H1 (cell line): ENCODE results near the gene CACNA1C. TPM values are rescaled to one million over a fixed set of nuclear protein-coding genes. Genes with fewer than 3 reads are reported as not detected.

Experiments used
- CTCF ChIA-PET: fragments of 300-600 bp; sonication (Branson Sonifier 250); formaldehyde crosslinking; loops from one replicate; lab custom pipeline; 2021; ENCODE audit not compliant: partially characterized antibody; lab: Charles Lee
- POLR2A ChIA-PET: fragments of 300-600 bp; sonication (Branson Sonifier 250); formaldehyde crosslinking; loops from one replicate; lab custom pipeline; 2021; ENCODE audit warnings: inconsistent platforms; ENCODE audit not compliant: partially characterized antibody; lab: Charles Lee
- DNase-seq, 2 experiments: peaks; one replicate each; pipeline versions ENCODE4 v3.0.0 to v3.0.0-alpha.2; 2010 to 2022; ENCODE audit warnings: low spot score in 2 of 2, low read depth in 1 of 2, mixed read lengths in 1 of 2
- FAIRE-seq: peaks from 2 replicates; lab custom pipeline; 2011; peaks lifted over from hg19 to GRCh38; lab: Jason Lieb, UNC
- H2AFZ ChIP-seq: 2 replicates; pipeline ENCODE4 v1.8.1; 2012; ENCODE audit warnings: low read length, inconsistent platforms
- H2AK5ac ChIP-seq: 2 replicates; pipeline ENCODE4 v1.6.1; 2013; ENCODE audit warnings: low read depth, low read length
- H2BK120ac ChIP-seq: replicated peaks from 2 replicates; pipeline ENCODE3; 2013; ENCODE audit warnings: low read depth, low read length, inconsistent platforms
- H2BK12ac ChIP-seq: 2 replicates; pipeline ENCODE4 v1.6.1; 2013; ENCODE audit warnings: low read depth, low read length
- H2BK15ac ChIP-seq: 2 replicates; pipeline ENCODE4 v1.6.1; 2013; ENCODE audit warnings: low read length
- H2BK20ac ChIP-seq: 2 replicates; pipeline ENCODE4 v1.6.1; 2013; ENCODE audit warnings: low read length
- H2BK5ac ChIP-seq: 2 replicates; pipeline ENCODE4 v1.6.1; 2013; ENCODE audit warnings: low read depth, low read length
- H3K14ac ChIP-seq: 2 replicates; pipeline ENCODE4 v1.6.1; 2013; ENCODE audit warnings: inconsistent platforms; ENCODE audit not compliant: insufficient read length
- H3K18ac ChIP-seq: 2 replicates; pipeline ENCODE4 v1.6.1; 2013; ENCODE audit warnings: low read length; ENCODE audit errors: extremely low read depth
- H3K23ac ChIP-seq: 2 replicates; pipeline ENCODE4 v1.6.1; 2013; ENCODE audit warnings: inconsistent platforms; ENCODE audit not compliant: insufficient read length
- H3K23me2 ChIP-seq: 2 replicates; pipeline ENCODE4 v1.6.1; 2013; ENCODE audit warnings: low read depth, low read length
- H3K27ac ChIP-seq: 2 replicates; pipeline ENCODE4 v1.6.1; 2011; ENCODE audit warnings: low read depth, low read length, inconsistent platforms
- H3K27me3 ChIP-seq, 4 experiments: replicated peaks in 1 of 4; 1 replicate in 1 of 4; 2 replicates in 3 of 4; pipeline versions ENCODE4 v1.6.1 to v1.8.1; 2011 to 2013; ENCODE audit warnings: low read length in 3 of 4, mild to moderate bottlenecking in 3 of 4, inconsistent platforms in 2 of 4, mixed read lengths in 2 of 4, moderate library complexity in 1 of 4; ENCODE audit not compliant: control insufficient read depth in 3 of 4, insufficient read depth in 3 of 4; ENCODE audit errors: extremely low read depth in 1 of 4
- H3K36me3 ChIP-seq, 4 experiments: 2 replicates each; pipeline versions ENCODE4 v1.6.1 to v1.8.1; 2011 to 2013; ENCODE audit warnings: mild to moderate bottlenecking in 4 of 4, low read length in 3 of 4, moderate library complexity in 2 of 4, control low read depth in 1 of 4, inconsistent platforms in 1 of 4; ENCODE audit not compliant: insufficient read depth in 4 of 4, control insufficient read depth in 2 of 4
- H3K4ac ChIP-seq: replicated peaks from 2 replicates; pipeline ENCODE3; 2013; ENCODE audit warnings: low read length, low read depth, mixed read lengths, inconsistent platforms; ENCODE audit not compliant: insufficient read length
- H3K4me1 ChIP-seq, 4 experiments: replicated peaks in 1 of 4; 1 replicate in 1 of 4; 2 replicates in 3 of 4; pipeline versions ENCODE4 v1.6.1 to v1.8.1; 2011 to 2013; ENCODE audit warnings: low read length in 3 of 4, inconsistent platforms in 2 of 4, mixed read lengths in 1 of 4; ENCODE audit not compliant: insufficient read depth in 4 of 4, control insufficient read depth in 3 of 4
- H3K4me2 ChIP-seq, 2 experiments: 2 replicates each; pipeline versions ENCODE4 v1.6.1 to v1.8.1; 2011 to 2013; ENCODE audit warnings: low read depth in 2 of 2, low read length in 2 of 2, control low read depth in 1 of 2, inconsistent platforms in 1 of 2, mild to moderate bottlenecking in 1 of 2; ENCODE audit not compliant: insufficient read depth in 1 of 2
- H3K4me3 ChIP-seq, 4 experiments: fragments of 200-600, 300-600 bp in 1 of 4; sonication (generic), shearing (Covaris generic), sonication (Bioruptor Twin) in 1 of 4; 2 replicates each; pipeline versions ENCODE4 v1.5.1 to v1.8.1; 2011 to 2016; ENCODE audit warnings: low read length in 4 of 4, low read depth in 3 of 4, control low read depth in 2 of 4, inconsistent platforms in 2 of 4, mild to moderate bottlenecking in 2 of 4, mixed read lengths in 1 of 4, moderate library complexity in 1 of 4; ENCODE audit not compliant: insufficient read depth in 2 of 4; ENCODE audit errors: extremely low read depth in 1 of 4
- H3K56ac ChIP-seq: replicated peaks from 2 replicates; pipeline ENCODE3; 2013; ENCODE audit warnings: low read depth, mild to moderate bottlenecking, mixed read lengths, low read length, inconsistent platforms; ENCODE audit not compliant: insufficient read length
- H3K79me1 ChIP-seq: 2 replicates; pipeline ENCODE4 v1.6.1; 2013; ENCODE audit warnings: low read depth, low read length, control low read depth
- H3K79me2 ChIP-seq, 2 experiments: 2 replicates each; pipeline versions ENCODE4 v1.6.1 to v1.8.1; 2012 to 2013; ENCODE audit warnings: low read length in 2 of 2, mild to moderate bottlenecking in 2 of 2, inconsistent platforms in 1 of 2; ENCODE audit not compliant: insufficient read depth in 2 of 2, control insufficient read depth in 1 of 2
- H3K9ac ChIP-seq, 4 experiments: replicated peaks in 1 of 4; 1 replicate in 1 of 4; 2 replicates in 3 of 4; pipeline versions ENCODE4 v1.6.1 to v1.8.1; 2011 to 2013; ENCODE audit warnings: low read depth in 3 of 4, low read length in 3 of 4, control low read depth in 2 of 4, mild to moderate bottlenecking in 2 of 4, moderate library complexity in 2 of 4, inconsistent platforms in 1 of 4; ENCODE audit errors: extremely low read depth in 1 of 4
- H3K9me3 ChIP-seq, 2 experiments: 2 replicates each; pipeline versions ENCODE4 v1.6.1 to v1.8.1; 2012 to 2013; ENCODE audit warnings: mild to moderate bottlenecking in 2 of 2, moderate library complexity in 2 of 2, control low read depth in 1 of 2, inconsistent platforms in 1 of 2, low read depth in 1 of 2, low read length in 1 of 2, mixed read lengths in 1 of 2; ENCODE audit not compliant: insufficient read depth in 2 of 2
- H4K20me1 ChIP-seq, 2 experiments: replicated peaks in 1 of 2; 2 replicates each; pipeline versions ENCODE3 to v1.8.1; 2011 to 2013; ENCODE audit warnings: inconsistent platforms in 2 of 2, low read length in 2 of 2, mild to moderate bottlenecking in 1 of 2; ENCODE audit not compliant: insufficient read depth in 2 of 2, control insufficient read depth in 1 of 2
- H4K5ac ChIP-seq: 2 replicates; pipeline ENCODE4 v1.6.1; 2013; ENCODE audit warnings: low read length, low read depth, mixed read lengths, inconsistent platforms; ENCODE audit not compliant: insufficient read length
- H4K8ac ChIP-seq: 2 replicates; pipeline ENCODE4 v1.8.0; 2013; ENCODE audit warnings: mild to moderate bottlenecking, moderate library complexity, low read length, inconsistent platforms; ENCODE audit not compliant: insufficient read depth; ENCODE audit errors: extremely low read depth
- H4K91ac ChIP-seq: replicated peaks from 2 replicates; pipeline ENCODE3; 2013; ENCODE audit warnings: low read length, mixed read lengths, inconsistent platforms; ENCODE audit not compliant: insufficient read length
- GTF2F1 ChIP-seq: IDR thresholded peaks from 2 replicates; pipeline ENCODE4 v1.6.1; 2012; ENCODE audit warnings: low read depth, low read length, improper control_type of control experiment, borderline replicate concordance
- KDM1A ChIP-seq: fragments of 200-600, 300-600 bp; sonication (generic); IDR thresholded peaks from 2 replicates; pipeline ENCODE4 v1.7.1; 2016; ENCODE audit warnings: mild to moderate bottlenecking, low read length, borderline replicate concordance
- MAFK ChIP-seq: IDR thresholded peaks from 2 replicates; pipeline ENCODE4 v1.6.1; 2012; ENCODE audit warnings: low read depth, mild to moderate bottlenecking, improper control_type of control experiment, low read length
- SAP30 ChIP-seq: fragments of 300-600 bp; sonication (generic); IDR thresholded peaks from 2 replicates; pipeline ENCODE4 v1.7.1; 2012; ENCODE audit warnings: low read length, moderate library complexity, mild to moderate bottlenecking, inconsistent platforms; ENCODE audit not compliant: insufficient read depth, insufficient replicate concordance
- SRF ChIP-seq: IDR thresholded peaks from 2 replicates; pipeline ENCODE4 v1.6.1; 2011; ENCODE audit warnings: mild to moderate bottlenecking, low read depth, low read length, moderate library complexity
- SUZ12 ChIP-seq: fragments of 200-600 bp; sonication (generic); IDR thresholded peaks from 2 replicates; pipeline ENCODE4 v1.6.1; 2012; ENCODE audit warnings: mild to moderate bottlenecking, inconsistent platforms, low read length, moderate library complexity, mixed read lengths
- TEAD4 ChIP-seq: IDR thresholded peaks from 2 replicates; pipeline ENCODE4 v1.6.1; 2012; ENCODE audit warnings: low read depth, low read length, inconsistent platforms, mixed read lengths
- WGBS, 2 experiments: shearing (Covaris generic) in 1 of 2; methylation state at CpG; one replicate each; pipeline versions ENCODE4 v1.1.6 to v1.1.7; 2013 to 2015; ENCODE audit warnings: low lambda C conversion rate in 2 of 2, mixed read lengths in 2 of 2, inconsistent platforms in 1 of 2, low coverage in 1 of 2, missing lambda C conversion rate in 1 of 2; ENCODE audit not compliant: insufficient replicate concordance in 2 of 2, insufficient coverage in 1 of 2, insufficient read length in 1 of 2; ENCODE audit errors: extremely low coverage in 1 of 2, missing lambda C conversion rate in 1 of 2; 5-methylcytosine and 5-hydroxymethylcytosine counted together
- polyA plus RNA-seq, 7 experiments: library from polyadenylated mRNA; depleted of rRNA in 3 of 7; stranded (reverse) in 5 of 7; unstranded in 2 of 7; fragments of >200 nt in 5 of 7; fragments of 200-250 nt in 2 of 7; gene quantifications; 1 replicate in 5 of 7; 2 replicates in 1 of 7; 4 replicates in 1 of 7; pipeline versions ENCODE4 v1.2.1 to v1.2.3, GENCODE V29; 2011 to 2013; ENCODE audit warnings: missing spikeins in 2 of 7, mixed read lengths in 2 of 7
- total RNA-seq: library from RNA; stranded (reverse); fragmentation: NEBNext Ultra II Directional; extraction: Animal tissue kit (Norgen Biotek cat#: 25700); gene quantifications from 2 replicates; pipeline ENCODE4 v1.2.1, GENCODE V29; 2021
- TF ChIP-seq, protein P1 (sequence below): IDR thresholded peaks from 2 replicates; pipeline ENCODE4 v1.6.1; 2011; ENCODE audit warnings: low read length, improper control_type of control experiment
- TF ChIP-seq, protein P2 (sequence below): IDR thresholded peaks from 2 replicates; pipeline ENCODE4 v1.6.1; 2012; ENCODE audit warnings: low read length, inconsistent platforms

The CACNA1C gene
- total and polyA plus RNA-seq, 2 of the 8 experiments (the other 6 are each of a cell fraction or from before 2014, with no cell fraction given), result 1.3 TPM

DNA sequence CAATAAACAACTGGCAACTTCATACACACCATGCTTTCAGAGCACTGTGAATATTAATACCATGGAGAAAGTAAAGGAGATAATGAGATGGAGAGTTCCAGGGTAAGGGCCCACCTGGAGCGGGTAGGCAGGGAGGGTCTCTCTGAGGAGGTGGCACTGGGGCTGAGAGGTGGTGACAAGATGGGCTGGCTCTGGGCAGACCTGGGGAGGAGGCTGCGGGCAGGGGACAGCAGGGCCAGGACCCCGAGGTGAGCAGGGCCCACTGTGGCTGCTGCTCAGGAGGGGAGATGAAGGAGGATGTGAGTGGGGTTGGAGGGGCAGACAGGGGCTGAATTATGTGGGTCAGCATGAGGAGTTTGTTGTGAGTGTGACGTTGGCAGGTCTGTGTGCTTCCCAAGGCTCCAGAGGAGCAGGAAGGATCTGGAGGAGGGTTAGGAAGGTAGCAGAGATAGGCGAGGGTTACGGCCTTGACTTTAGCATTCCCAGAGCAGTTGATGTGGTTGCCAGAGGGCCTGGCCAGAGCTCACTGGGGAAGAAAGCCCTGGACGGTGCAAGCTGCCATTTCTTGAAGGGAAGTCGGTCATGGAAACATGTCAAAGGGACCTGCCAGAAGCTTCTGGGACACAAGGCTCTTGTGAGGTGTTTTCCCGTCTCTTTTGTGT, 88.2 kb downstream of the CACNA1C start:
- no peak overlapping the region for H3K23ac ChIP-seq
- H3K4ac ChIP-seq, result no peak overlapping the region
- no peak overlapping the region for H2BK20ac ChIP-seq
- H2BK12ac ChIP-seq, result no peak overlapping the region; the same call in 1 of the 2 replicates
- peak overlapping the region; percentile 22; the same call in 1 of the 2 replicates for H2BK15ac ChIP-seq
- H3K9ac ChIP-seq, result no peak overlapping the region; a peak in 2 of 7 replicates
- H3K27me3 ChIP-seq, result no peaks in the 10 kb centered on the region
- H2AFZ ChIP-seq, result no peak overlapping the region
- WGBS, 2 experiments, result 82% methylated on average over 9 of the region's 9 CpGs; no CpG with 5 or more reads in 1 of the 2 experiments
- CTCF ChIA-PET, result interaction anchor here (0.6 to 3.2 kb wide), 3 partner anchors 79 to 141 kb away, joined by 3 to 7 read pairs (median 4); no protein-coding TSS in a partner anchor
- no peak overlapping the region for H3K18ac ChIP-seq
- H3K79me2 ChIP-seq, result no peaks in the 10 kb centered on the region
- H4K8ac ChIP-seq, result no peak overlapping the region
- no peak overlapping the region for H2BK120ac ChIP-seq
- H3K79me1 ChIP-seq, result no peaks in the 10 kb centered on the region
- no peak for FAIRE-seq
- POLR2A ChIA-PET, result interaction anchor here (1.1 to 1.6 kb wide), 2 partner anchors 15 to 19 kb away, joined by 3 to 5 read pairs; no protein-coding TSS in a partner anchor
- H2AK5ac ChIP-seq, result no peak overlapping the region
- H3K4me1 ChIP-seq, result peaks cover 3 to 5% (median 4%) of the 10 kb centered on the region in 4 experiments; a peak in 5 of 7 replicates
- no peak overlapping the region for H3K14ac ChIP-seq
- no peak overlapping the region for H2BK5ac ChIP-seq
- H3K27ac ChIP-seq, result no peak overlapping the region
- H3K4me2 ChIP-seq, result no peak overlapping the region
- no peaks in the 10 kb centered on the region for H3K36me3 ChIP-seq
- peak overlapping the region; percentile 40 for H3K56ac ChIP-seq
- no peaks in the 10 kb centered on the region for H3K23me2 ChIP-seq
- H3K4me3 ChIP-seq, result no peak overlapping the region
- H4K20me1 ChIP-seq, result no peaks in the 10 kb centered on the region
- H4K91ac ChIP-seq, result no peak overlapping the region
- DNase-seq, result no peak
- no peak overlapping the region for H4K5ac ChIP-seq
- H3K9me3 ChIP-seq, result no peaks in the 10 kb centered on the region
- TF ChIP-seq, protein P1, sequence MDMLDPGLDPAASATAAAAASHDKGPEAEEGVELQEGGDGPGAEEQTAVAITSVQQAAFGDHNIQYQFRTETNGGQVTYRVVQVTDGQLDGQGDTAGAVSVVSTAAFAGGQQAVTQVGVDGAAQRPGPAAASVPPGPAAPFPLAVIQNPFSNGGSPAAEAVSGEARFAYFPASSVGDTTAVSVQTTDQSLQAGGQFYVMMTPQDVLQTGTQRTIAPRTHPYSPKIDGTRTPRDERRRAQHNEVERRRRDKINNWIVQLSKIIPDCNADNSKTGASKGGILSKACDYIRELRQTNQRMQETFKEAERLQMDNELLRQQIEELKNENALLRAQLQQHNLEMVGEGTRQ, result no peak
- TF ChIP-seq KDM1A (no peak), SAP30 (no peak), MAFK (no peak), TEAD4 (no peak), SUZ12 (no peak), GTF2F1 (no peak), SRF (no peak)
- TF ChIP-seq, protein P2, sequence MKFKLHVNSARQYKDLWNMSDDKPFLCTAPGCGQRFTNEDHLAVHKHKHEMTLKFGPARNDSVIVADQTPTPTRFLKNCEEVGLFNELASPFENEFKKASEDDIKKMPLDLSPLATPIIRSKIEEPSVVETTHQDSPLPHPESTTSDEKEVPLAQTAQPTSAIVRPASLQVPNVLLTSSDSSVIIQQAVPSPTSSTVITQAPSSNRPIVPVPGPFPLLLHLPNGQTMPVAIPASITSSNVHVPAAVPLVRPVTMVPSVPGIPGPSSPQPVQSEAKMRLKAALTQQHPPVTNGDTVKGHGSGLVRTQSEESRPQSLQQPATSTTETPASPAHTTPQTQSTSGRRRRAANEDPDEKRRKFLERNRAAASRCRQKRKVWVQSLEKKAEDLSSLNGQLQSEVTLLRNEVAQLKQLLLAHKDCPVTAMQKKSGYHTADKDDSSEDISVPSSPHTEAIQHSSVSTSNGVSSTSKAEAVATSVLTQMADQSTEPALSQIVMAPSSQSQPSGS, result no peak
